ENCODE results near the gene FAM83E.

Gene FAM83E

GRCh38 chr19:48624791-48625723 is 10.2 kb upstream of the FAM83E start:
- FAIRE-seq (no peak), DNase-seq (ENCODE audit: insufficient read length) (no peak)
- TF ChIP-seq POLR2A (IDR thresholded peaks at IDR 0.05; ENCODE audit: low read depth, low read length): no peak
- TF ChIP-seq TAF1 (IDR thresholded peaks at IDR 0.05; ENCODE audit: borderline replicate concordance, low read depth, low read length): no peak
- no peak for TF ChIP-seq POLR2AphosphoS5 (IDR thresholded peaks at IDR 0.05; ENCODE audit: low read depth, low read length)

GRCh38 chr19:48624067-48624594 is 9.3 kb upstream of the FAM83E start:
- DNase-seq (ENCODE audit: insufficient read length) (peak; percentile 98), FAIRE-seq (peak; percentile 98)
- TF ChIP-seq POLR2A (IDR thresholded peaks at IDR 0.05; ENCODE audit: low read depth, low read length) (no peak; the same call in 1 of the 2 replicates), TAF1 (IDR thresholded peaks at IDR 0.05; ENCODE audit: borderline replicate concordance, low read depth, low read length) (no peak), POLR2AphosphoS5 (IDR thresholded peaks at IDR 0.05; ENCODE audit: low read depth, low read length) (no peak)

- DNase-seq (ENCODE audit: insufficient read length) (no peak), FAIRE-seq (no peak)
- TF ChIP-seq POLR2A (IDR thresholded peaks at IDR 0.05; ENCODE audit: low read depth, low read length): no peak
- TF ChIP-seq TAF1 (IDR thresholded peaks at IDR 0.05; ENCODE audit: borderline replicate concordance, low read depth, low read length): no peak
- no peak for TF ChIP-seq POLR2AphosphoS5 (IDR thresholded peaks at IDR 0.05; ENCODE audit: low read depth, low read length)
These were observed 8.7 kb upstream of the FAM83E start for GRCh38 chr19:48623556-48624066.

- FAIRE-seq: no peak
- no peak for DNase-seq (ENCODE audit: insufficient read length)
- TF ChIP-seq POLR2AphosphoS5 (IDR thresholded peaks at IDR 0.05; ENCODE audit: low read depth, low read length) (no peak), TAF1 (IDR thresholded peaks at IDR 0.05; ENCODE audit: borderline replicate concordance, low read depth, low read length) (no peak), POLR2A (IDR thresholded peaks at IDR 0.05; ENCODE audit: low read depth, low read length) (no peak)
These were observed 5.1 kb upstream of the FAM83E start for GRCh38 chr19:48619692-48620585.

- DNase-seq (ENCODE audit: insufficient read length): peak; percentile 97
- TF ChIP-seq POLR2AphosphoS5 (IDR thresholded peaks at IDR 0.05; ENCODE audit: low read depth, low read length): peak; percentile 97
- peak; percentile 97 for TF ChIP-seq POLR2A (IDR thresholded peaks at IDR 0.05; ENCODE audit: low read depth, low read length)
- peak; percentile 98 for TF ChIP-seq TAF1 (IDR thresholded peaks at IDR 0.05; ENCODE audit: borderline replicate concordance, low read depth, low read length)
- peak; percentile 98 for FAIRE-seq
These were observed 4.2 kb upstream of the FAM83E start, which contains the start of the genes RPL18 and SPHK2 for GRCh38 chr19:48618916-48619691. Gene RPL18 (minus strand): TSS chr19:48619178. CDS start chr19:48619143, 35 bp downstream. Gene SPHK2 (plus strand): TSS chr19:48619506. CDS start chr19:48620515, 1,009 bp downstream.

DNA sequence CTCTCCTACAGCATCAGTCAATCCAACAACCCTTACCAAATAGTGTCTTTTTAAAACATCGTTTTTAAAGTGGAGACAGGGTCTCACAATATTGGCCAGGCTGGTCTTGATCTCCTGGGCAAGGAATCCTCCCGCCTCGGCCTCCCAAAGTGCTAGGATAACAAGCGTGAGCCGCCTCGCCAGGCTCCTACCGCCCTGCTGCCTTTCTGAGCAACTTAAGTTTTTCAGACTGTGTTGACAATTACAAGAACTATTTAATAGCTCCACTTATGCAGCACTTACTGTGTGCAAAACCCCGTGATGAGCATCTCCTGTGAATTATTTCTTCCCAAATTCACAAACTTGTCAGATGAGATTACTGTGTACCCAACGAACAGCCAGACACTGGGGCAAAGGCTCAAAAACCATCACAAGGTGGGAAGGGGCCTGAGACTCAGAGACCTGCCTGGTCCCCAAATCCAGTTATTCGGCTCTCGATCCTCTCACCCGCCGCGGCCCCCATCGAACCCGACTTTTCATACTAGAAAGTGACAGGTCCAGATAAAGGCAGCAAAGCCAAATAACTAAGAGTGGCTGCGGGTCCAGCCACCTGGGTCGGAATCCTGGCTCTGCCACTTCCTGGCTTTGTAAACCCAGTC is 3.5 kb upstream of the FAM83E start:
- peak; percentile 31; the same call in 1 of the 2 replicates for TF ChIP-seq POLR2AphosphoS5 (IDR thresholded peaks at IDR 0.05; ENCODE audit: low read depth, low read length)
- no peak for TF ChIP-seq POLR2A (IDR thresholded peaks at IDR 0.05; ENCODE audit: low read depth, low read length)
- DNase-seq (ENCODE audit: insufficient read length) (no peak), FAIRE-seq (no peak)

- FAIRE-seq: no peak
- no peak for DNase-seq (ENCODE audit: insufficient read length)
- TF ChIP-seq POLR2AphosphoS5 (IDR thresholded peaks at IDR 0.05; ENCODE audit: low read depth, low read length) (no peak), POLR2A (IDR thresholded peaks at IDR 0.05; ENCODE audit: low read depth, low read length) (no peak), TAF1 (IDR thresholded peaks at IDR 0.05; ENCODE audit: borderline replicate concordance, low read depth, low read length) (no peak)
These were observed 2.5 kb upstream of the FAM83E start for GRCh38 chr19:48617146-48617937.

DNA sequence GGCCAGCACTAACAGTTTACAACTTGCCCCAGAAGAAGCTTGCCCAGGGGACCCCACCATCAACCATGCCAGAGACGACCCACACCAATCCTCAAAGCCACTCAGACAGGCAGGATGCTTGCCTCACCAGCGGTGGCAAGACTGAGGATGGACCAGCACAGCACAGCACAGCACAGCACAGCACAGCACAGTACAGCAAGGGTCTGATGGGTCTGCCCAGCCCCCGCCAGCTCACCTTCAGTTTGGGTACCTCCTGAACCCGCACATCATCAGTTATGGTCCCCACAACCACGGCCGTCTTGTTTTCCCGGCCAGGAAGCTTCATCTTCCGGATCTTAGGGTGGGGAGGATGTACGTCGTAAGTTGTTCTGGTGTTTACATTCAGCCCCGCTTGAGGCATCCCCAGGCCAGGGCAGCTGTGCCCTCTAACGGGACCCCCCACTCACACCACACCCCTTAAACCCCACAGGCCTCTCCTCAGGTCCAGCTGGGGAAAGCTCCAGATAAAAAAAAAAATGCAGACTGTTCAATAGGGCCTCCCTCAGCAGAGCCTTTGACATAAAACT is 1.7 kb upstream of the FAM83E start:
- no peak for FAIRE-seq
- DNase-seq (ENCODE audit: insufficient read length): no peak
- TF ChIP-seq POLR2AphosphoS5 (IDR thresholded peaks at IDR 0.05; ENCODE audit: low read depth, low read length) (no peak; the same call in 1 of the 2 replicates), TAF1 (IDR thresholded peaks at IDR 0.05; ENCODE audit: borderline replicate concordance, low read depth, low read length) (no peak), POLR2A (IDR thresholded peaks at IDR 0.05; ENCODE audit: low read depth, low read length) (no peak)

GRCh38 chr19:48616041-48616436 is 1.2 kb upstream of the FAM83E start:
- DNase-seq (ENCODE audit: insufficient read length) (no peak), FAIRE-seq (no peak)
- TF ChIP-seq POLR2A (IDR thresholded peaks at IDR 0.05; ENCODE audit: low read depth, low read length): no peak
- TF ChIP-seq POLR2AphosphoS5 (IDR thresholded peaks at IDR 0.05; ENCODE audit: low read depth, low read length): no peak; the same call in 1 of the 2 replicates

Data from GM12892 (cell line).